Adrenal gland (tissue), 12 donors: ENCODE results near the gene C3orf20. TPM values are rescaled to one million over a fixed set of nuclear protein-coding genes. Genes with fewer than 3 reads are reported as not detected.

Experiments
- DNase-seq, 7 donors: peaks; one replicate each; pipeline ENCODE4 v3.0.0-alpha.2; 2019 to 2020
- H3K27ac ChIP-seq, 5 donors: fragments of 200-600 bp; sonication (generic) in 4 of 5; 1 replicate in 3 of 5; 2 replicates in 2 of 5; pipeline versions ENCODE4 v1.5.1 to v1.8.0; 2016 to 2020; ENCODE audit warnings: mild to moderate bottlenecking in 1 of 5
- H3K27me3 ChIP-seq: fragments of 200-600 bp; 2 replicates; pipeline ENCODE4 v1.8.0; 2021
- H3K36me3 ChIP-seq, 2 donors: fragments of 200-600 bp; replicated peaks in 1 of 2; 1 replicate in 1 of 2; 2 replicates in 1 of 2; pipeline versions ENCODE4 v1.5.1 to v1.8.0; 2018 to 2022
- H3K4me1 ChIP-seq, 2 donors: fragments of 200-600 bp; replicated peaks in 1 of 2; 1 replicate in 1 of 2; 2 replicates in 1 of 2; pipeline versions ENCODE4 v1.5.1 to v1.8.0; 2018 to 2021
- H3K4me3 ChIP-seq, 4 donors: fragments of 200-600 bp; sonication (generic) in 3 of 4; one replicate each; pipeline ENCODE4 v1.5.1; 2016 to 2018
- H3K9me3 ChIP-seq, 3 donors: fragments of 200-600 bp; sonication (generic) in 1 of 3; replicated peaks in 1 of 3; 1 replicate in 2 of 3; 2 replicates in 1 of 3; pipeline versions ENCODE4 v1.5.1 to v1.8.0; 2016 to 2021
- CTCF ChIP-seq, 6 experiments: fragments of 450-650 bp in 4 of 6; fragments of 200-600 bp in 2 of 6; sonication (generic) in 1 of 6; IDR thresholded peaks; 1 replicate in 5 of 6; 2 replicates in 1 of 6; pipeline versions ENCODE4 v1.5.1 to v1.8.0; 2016 to 2021; ENCODE audit warnings: antibody characterized with exemption in 6 of 6, mild to moderate bottlenecking in 2 of 6, moderate library complexity in 1 of 6
- POLR2A ChIP-seq, 2 donors: fragments of 450-650 bp; IDR thresholded peaks; one replicate each; pipeline ENCODE4 v1.6.1; 2017; ENCODE audit warnings: antibody characterized with exemption in 2 of 2, mild to moderate bottlenecking in 2 of 2, moderate library complexity in 1 of 2
- WGBS, 4 donors: extraction: QIAGEN DNeasy Blood & Tissue Kit in 2 of 4; methylation state at CpG; one replicate each; pipeline versions ENCODE4 v1.1.5 to v1.1.7; 2013 to 2017; 5-methylcytosine and 5-hydroxymethylcytosine counted together
- intact Hi-C, 2 donors: fragments of 100-400 bp; cut with DNase I; formaldehyde crosslinking; loops; one replicate each; pipeline versions ENCODE4 v1.14.1 to v1.15.0; 2022 to 2023
- polyA plus RNA-seq, 3 donors: library from polyadenylated mRNA; stranded (reverse); fragments of 200-250 nt in 2 of 3; fragments of 350-450 nt in 1 of 3; fragmentation: Illumina TruSeq in 1 of 3; extraction: RNeasy Lipid Tissue Mini Kit (QIAGEN cat#74804) in 1 of 3; gene quantifications; one replicate each; pipeline ENCODE4 v1.2.3, GENCODE V29; 2013 to 2014
- total RNA-seq, 9 donors: library from RNA; depleted of rRNA in 4 of 9; stranded (reverse); fragments of >200 nt in 4 of 9; fragments of 120-200 nt in 1 of 9; fragmentation: NEBNext Ultra II Directional in 1 of 9; extraction: Animal tissue kit (Norgen Biotek cat#: 25700) in 1 of 9; gene quantifications; one replicate each; pipeline versions ENCODE4 v1.1.0 to v1.2.4, GENCODE V29; 2013 to 2023
- donor health status: healthy with polysubstance abuse.
- donor health status: Bipolar disorder and iron deficiency.
- donor health status: DM: yes; HTN: yes; CAD: no.
- donor health status: DM: no; HTN: no; CAD: no.
- donor health status: DM: no; HTN: no; CAD: no.
- donor health status: DM: yes; HTN: yes; CAD: no.

The C3orf20 gene
- total and polyA plus RNA-seq, 12 donors, result 0.07 to 0.39 TPM; not detected in 10

- peak in 3 of 7 donors; percentile 5 to 27 (median 7) for DNase-seq
- H3K4me1 ChIP-seq, result no peaks in the 10 kb centered on the region
- H3K27me3 ChIP-seq, result no peaks in the 10 kb centered on the region
- H3K36me3 ChIP-seq, result no peaks in the 10 kb centered on the region
- TF ChIP-seq CTCF (IDR thresholded peaks at IDR 0.05), result no peak
- no peak for TF ChIP-seq POLR2A (IDR thresholded peaks at IDR 0.05)
- no peak overlapping the region for H3K4me3 ChIP-seq
- no peaks in the 10 kb centered on the region for H3K9me3 ChIP-seq
- intact Hi-C loops, result no loop called here
- H3K27ac ChIP-seq, result no peak overlapping the region
- WGBS, 4 donors, result 67 to 78% (median 76%) methylated on average over 12 of the region's 12 CpGs
Observed at GRCh38 chr3:14774431-14774830, 99.5 kb downstream of the C3orf20 start.

- DNase-seq, result peak in 3 of 7 donors; percentile 1 to 21 (median 4)
- intact Hi-C loops, result no loop called here
- H3K4me3 ChIP-seq, result no peak overlapping the region
- 82 to 90% (median 88%) methylated on average over 3 to 7 of the region's 7 CpGs for WGBS, 4 donors
- H3K27ac ChIP-seq, result no peak overlapping the region
- H3K36me3 ChIP-seq, result no peaks in the 10 kb centered on the region
- TF ChIP-seq CTCF (IDR thresholded peaks at IDR 0.05) (no peak), POLR2A (IDR thresholded peaks at IDR 0.05) (no peak)
- H3K4me1 ChIP-seq, result no peaks in the 10 kb centered on the region
- H3K27me3 ChIP-seq, result no peaks in the 10 kb centered on the region
- no peaks in the 10 kb centered on the region for H3K9me3 ChIP-seq
Observed at GRCh38 chr3:14775011-14775410, 100.1 kb downstream of the C3orf20 start.

GRCh38 chr3:14775563-14775962 lies 100.6 kb downstream of the C3orf20 start:
- 82 to 89% (median 85%) methylated on average over 4 of the region's 4 CpGs for WGBS, 4 donors
- intact Hi-C loops, result no loop called here
- no peaks in the 10 kb centered on the region for H3K36me3 ChIP-seq
- no peak for TF ChIP-seq POLR2A (IDR thresholded peaks at IDR 0.05)
- no peak for TF ChIP-seq CTCF (IDR thresholded peaks at IDR 0.05)
- no peaks in the 10 kb centered on the region for H3K9me3 ChIP-seq
- H3K4me1 ChIP-seq, result no peaks in the 10 kb centered on the region
- no peak overlapping the region for H3K27ac ChIP-seq
- H3K4me3 ChIP-seq, result no peak overlapping the region
- no peaks in the 10 kb centered on the region for H3K27me3 ChIP-seq
- DNase-seq, result peak in 1 of 7 donors; percentile 0

- TF ChIP-seq CTCF (IDR thresholded peaks at IDR 0.05) (no peak), POLR2A (IDR thresholded peaks at IDR 0.05) (no peak)
- no peak for DNase-seq
- WGBS, 4 donors, result 79 to 94% (median 87%) methylated on average over 2 of the region's 2 CpGs
Observed at GRCh38 chr3:14779069-14779685, 104.2 kb downstream of the C3orf20 start.

More at GRCh38 chr3:14779069-14779685, 104.2 kb downstream of the C3orf20 start:
- no peak overlapping the region for H3K4me3 ChIP-seq
- H3K36me3 ChIP-seq, result no peaks in the 10 kb centered on the region
- intact Hi-C loops, result no loop called here
- H3K27ac ChIP-seq, result no peak overlapping the region
- H3K4me1 ChIP-seq, result no peaks in the 10 kb centered on the region
- H3K9me3 ChIP-seq, result no peaks in the 10 kb centered on the region
- H3K27me3 ChIP-seq, result no peaks in the 10 kb centered on the region
